ENCODE results near the gene GPN3.
"Not testable (repeated sequence)": the region's sequence is repeated elsewhere in the genome, so short reads cannot be mapped to it uniquely, and the experiment has no call there.

The GPN3 gene

GRCh38 chr12:110444455-110444854 is 23.6 kb downstream of the GPN3 start:
- no peak for TF ChIP-seq CTCF (IDR thresholded peaks at IDR 0.05; ENCODE audit: low read depth, low read length, missing control alignments)
- no peak for DNase-seq (ENCODE audit: low read depth)
- H3K4me3 ChIP-seq (ENCODE audit: low read depth, low read length), result no peak overlapping the region

GRCh38 chr12:110436231-110436630 is 31.8 kb downstream of the GPN3 start:
- H3K4me3 ChIP-seq (ENCODE audit: low read depth, low read length), result no peak overlapping the region
- no peak for TF ChIP-seq CTCF (IDR thresholded peaks at IDR 0.05; ENCODE audit: low read depth, low read length, missing control alignments)
- no peak for DNase-seq (ENCODE audit: low read depth)

GRCh38 chr12:110431957-110432587 is 36.0 kb downstream of the GPN3 start:
- no peak for TF ChIP-seq CTCF (IDR thresholded peaks at IDR 0.05; ENCODE audit: low read depth, low read length, missing control alignments)
- DNase-seq (ENCODE audit: low read depth), result no peak
- H3K4me3 ChIP-seq (ENCODE audit: low read depth, low read length), result no peak overlapping the region; the same call in 1 of the 2 replicates

GRCh38 chr12:110429676-110430075 is 38.4 kb downstream of the GPN3 start:
- H3K4me3 ChIP-seq (ENCODE audit: low read depth, low read length); DNase-seq (ENCODE audit: low read depth): not testable (repeated sequence)

GRCh38 chr12:110426406-110426805 is 41.7 kb downstream of the GPN3 start:
- no peak for DNase-seq (ENCODE audit: low read depth)
- TF ChIP-seq CTCF (IDR thresholded peaks at IDR 0.05; ENCODE audit: low read depth, low read length, missing control alignments), result no peak
- no peak overlapping the region for H3K4me3 ChIP-seq (ENCODE audit: low read depth, low read length)

GRCh38 chr12:110424237-110424636 is 43.8 kb downstream of the GPN3 start:
- no peak overlapping the region for H3K4me3 ChIP-seq (ENCODE audit: low read depth, low read length)
- no peak for DNase-seq (ENCODE audit: low read depth)
- TF ChIP-seq CTCF (IDR thresholded peaks at IDR 0.05; ENCODE audit: low read depth, low read length, missing control alignments), result no peak

- TF ChIP-seq CTCF (IDR thresholded peaks at IDR 0.05; ENCODE audit: low read depth, low read length, missing control alignments), result no peak
- no peak overlapping the region for H3K4me3 ChIP-seq (ENCODE audit: low read depth, low read length)
- DNase-seq (ENCODE audit: low read depth), result no peak
These were observed 46.4 kb downstream of the GPN3 start for GRCh38 chr12:110421701-110422100.

All from GM12864 (cell line).